Thyroid gland (tissue), 4 donors: ENCODE data around the gene TMEM145.

Experiments used
- POLR2A ChIP-seq, 2 donors: fragments of 450-650 bp; IDR thresholded peaks; one replicate each; pipeline ENCODE4 v1.6.1; 2017; ENCODE audit warnings: antibody characterized with exemption in 2 of 2, mild to moderate bottlenecking in 2 of 2, moderate library complexity in 1 of 2
- TF ChIP-seq, protein P1 (sequence below), 6 experiments: fragments of 200-600 bp in 3 of 6; fragments of 450-650 bp in 3 of 6; sonication (generic) in 3 of 6; IDR thresholded peaks; one replicate each; pipeline ENCODE4 v1.5.1; 2016 to 2019; ENCODE audit warnings: antibody characterized with exemption in 6 of 6, mild to moderate bottlenecking in 2 of 6, inconsistent platforms in 1 of 6, moderate library complexity in 1 of 6

DNA sequence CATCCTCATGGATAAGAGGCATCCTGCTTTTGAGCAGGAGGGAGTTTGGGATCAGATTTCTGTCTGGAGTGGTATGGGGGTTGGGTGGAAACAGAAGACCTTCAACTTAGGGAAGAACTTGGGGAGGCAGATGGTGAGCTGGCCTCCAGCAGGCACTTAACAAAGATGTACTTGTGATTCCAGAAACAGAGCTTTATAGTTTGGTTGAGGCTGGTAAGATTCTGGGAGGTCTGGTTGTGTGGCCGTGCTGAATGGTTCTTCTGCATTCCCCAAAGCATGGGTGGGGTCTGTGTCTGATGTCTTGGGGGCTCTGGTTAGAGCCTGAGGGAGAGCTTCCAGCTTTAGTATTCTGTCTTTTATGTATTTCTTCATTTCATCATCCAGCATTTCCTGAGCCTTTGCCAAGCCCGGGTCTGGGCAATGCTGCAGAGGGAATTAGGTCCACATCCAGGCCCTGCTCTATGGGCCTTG lies 17.2 kb downstream of the TMEM145 start:
- TF ChIP-seq, protein P1, sequence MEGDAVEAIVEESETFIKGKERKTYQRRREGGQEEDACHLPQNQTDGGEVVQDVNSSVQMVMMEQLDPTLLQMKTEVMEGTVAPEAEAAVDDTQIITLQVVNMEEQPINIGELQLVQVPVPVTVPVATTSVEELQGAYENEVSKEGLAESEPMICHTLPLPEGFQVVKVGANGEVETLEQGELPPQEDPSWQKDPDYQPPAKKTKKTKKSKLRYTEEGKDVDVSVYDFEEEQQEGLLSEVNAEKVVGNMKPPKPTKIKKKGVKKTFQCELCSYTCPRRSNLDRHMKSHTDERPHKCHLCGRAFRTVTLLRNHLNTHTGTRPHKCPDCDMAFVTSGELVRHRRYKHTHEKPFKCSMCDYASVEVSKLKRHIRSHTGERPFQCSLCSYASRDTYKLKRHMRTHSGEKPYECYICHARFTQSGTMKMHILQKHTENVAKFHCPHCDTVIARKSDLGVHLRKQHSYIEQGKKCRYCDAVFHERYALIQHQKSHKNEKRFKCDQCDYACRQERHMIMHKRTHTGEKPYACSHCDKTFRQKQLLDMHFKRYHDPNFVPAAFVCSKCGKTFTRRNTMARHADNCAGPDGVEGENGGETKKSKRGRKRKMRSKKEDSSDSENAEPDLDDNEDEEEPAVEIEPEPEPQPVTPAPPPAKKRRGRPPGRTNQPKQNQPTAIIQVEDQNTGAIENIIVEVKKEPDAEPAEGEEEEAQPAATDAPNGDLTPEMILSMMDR (IDR thresholded peaks at IDR 0.05) = no peak
- TF ChIP-seq POLR2A (IDR thresholded peaks at IDR 0.05) = no peak
